GM21723 (cell line): Measurements from ENCODE around the gene TMEFF2.

ENCODE experiments used
- ATAC-seq: cut with Tn5 transposase; IDR thresholded peaks from one replicate; pipeline ENCODE4 v1.9.1; 2021; ENCODE audit warnings: mild to moderate bottlenecking, moderate library complexity; ENCODE audit not compliant: unreplicated experiment

TMEFF2 gene

DNA sequence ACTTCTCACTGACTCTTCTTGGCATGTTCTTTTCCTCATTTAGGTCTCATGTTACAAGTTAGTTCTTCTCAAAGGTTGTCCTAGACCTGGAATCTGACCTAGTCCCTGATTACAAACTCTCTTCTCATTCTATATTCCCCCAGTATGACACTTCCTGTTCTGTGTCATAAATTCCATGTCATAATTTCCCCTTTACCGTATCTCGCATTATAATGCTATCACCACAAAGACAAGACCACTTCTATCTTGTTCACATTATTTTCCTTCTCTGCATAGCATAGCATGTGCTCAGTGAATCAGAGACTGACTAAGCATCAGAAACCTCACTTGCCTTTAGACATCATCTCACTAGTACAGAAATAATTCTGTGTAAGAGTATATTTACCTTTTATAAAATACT is 284.2 kb downstream of the TMEFF2 start:
- ATAC-seq, result no peak

DNA sequence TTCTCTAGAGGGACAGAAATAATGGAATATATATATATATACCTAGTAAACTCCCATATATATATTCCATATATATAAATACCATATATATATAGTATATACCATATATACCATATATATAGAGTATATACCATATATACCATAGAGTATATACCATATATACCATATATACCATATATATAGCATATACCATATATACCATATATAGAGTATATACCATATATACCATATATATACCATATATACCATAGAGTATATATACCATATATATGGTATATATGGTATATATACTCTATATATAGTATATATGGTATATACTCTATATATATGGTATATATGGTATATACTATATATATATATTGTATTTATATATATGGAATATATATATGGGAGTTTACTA is 285.9 kb downstream of the TMEFF2 start:
- no peak for ATAC-seq

DNA sequence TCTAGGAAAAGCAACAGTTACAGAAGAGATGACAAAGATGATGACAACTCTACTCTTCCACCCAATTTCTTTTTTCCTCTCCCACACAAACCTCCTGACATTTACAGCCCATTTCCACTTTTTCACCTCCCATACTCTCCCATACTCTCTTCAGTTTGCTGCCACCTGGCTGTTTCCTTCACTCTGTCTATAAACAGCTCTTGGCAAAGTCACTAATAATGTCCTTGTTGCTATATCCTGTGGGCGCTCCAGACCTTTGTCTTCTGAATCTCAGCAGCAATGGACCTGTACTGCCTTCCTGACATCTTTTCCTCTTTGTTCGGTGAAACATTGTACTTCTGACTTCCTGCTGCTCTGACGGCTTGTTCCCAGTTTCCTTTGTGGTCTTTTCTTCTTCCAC is 287.2 kb downstream of the TMEFF2 start:
- no peak for ATAC-seq

DNA sequence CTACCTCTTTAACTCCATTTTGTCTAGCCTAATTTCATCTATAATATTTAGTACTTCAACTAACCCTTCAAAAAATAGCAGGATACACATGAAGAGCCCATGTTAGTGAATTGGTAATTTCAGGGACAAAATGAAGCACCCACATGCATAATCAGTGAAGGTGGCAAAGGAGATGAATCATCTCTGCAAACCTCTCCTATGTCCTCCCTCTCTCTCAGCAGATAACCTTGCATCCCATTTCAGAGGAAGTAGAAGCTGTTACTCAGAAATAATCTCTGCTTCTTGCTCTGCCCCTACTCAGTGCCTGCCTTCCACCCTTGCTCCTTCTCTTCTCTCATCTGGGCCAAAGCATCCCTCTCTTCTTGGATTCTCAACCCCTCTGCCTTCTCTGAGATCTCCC is 287.6 kb downstream of the TMEFF2 start:
- no peak for ATAC-seq

DNA sequence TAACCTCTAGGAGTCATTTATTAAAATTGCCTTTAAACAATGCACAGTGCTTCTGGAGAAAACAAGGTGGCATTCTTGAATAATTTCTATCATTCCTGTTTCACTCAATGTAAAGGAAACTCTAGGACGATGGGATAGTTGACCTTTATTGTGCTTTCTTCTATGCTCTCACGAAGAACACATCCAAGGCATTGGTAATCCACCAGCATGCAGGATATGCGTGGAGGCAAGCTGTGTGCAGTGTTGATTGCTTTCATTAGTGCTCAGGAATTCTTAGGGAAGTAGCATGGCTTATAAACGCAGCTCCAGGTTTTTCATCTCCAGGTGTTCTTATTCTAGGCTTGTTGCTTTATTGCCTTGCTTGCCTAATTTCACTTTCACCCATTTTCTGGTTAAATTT is 289.4 kb downstream of the TMEFF2 start:
- ATAC-seq, result no peak

DNA sequence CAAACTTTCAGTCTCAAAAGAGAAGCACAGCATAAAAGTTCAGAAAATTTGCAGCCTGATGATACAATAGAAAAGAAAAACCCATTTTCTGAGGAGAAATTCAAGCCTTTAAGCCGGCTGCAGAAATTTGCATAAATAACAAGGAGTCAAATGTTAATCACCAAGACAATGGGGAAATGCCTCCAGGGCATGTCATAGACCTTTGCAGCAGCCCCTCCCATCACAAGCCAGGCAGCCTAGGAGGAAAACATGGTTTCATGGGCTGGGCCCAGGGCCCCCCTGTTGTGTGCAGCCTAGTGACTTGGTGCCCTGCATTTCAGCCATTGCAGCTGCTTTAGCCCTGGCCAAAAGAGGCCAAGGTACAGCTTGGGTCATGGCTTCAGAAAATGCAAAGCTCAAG is 293.7 kb downstream of the TMEFF2 start:
- no peak for ATAC-seq

DNA sequence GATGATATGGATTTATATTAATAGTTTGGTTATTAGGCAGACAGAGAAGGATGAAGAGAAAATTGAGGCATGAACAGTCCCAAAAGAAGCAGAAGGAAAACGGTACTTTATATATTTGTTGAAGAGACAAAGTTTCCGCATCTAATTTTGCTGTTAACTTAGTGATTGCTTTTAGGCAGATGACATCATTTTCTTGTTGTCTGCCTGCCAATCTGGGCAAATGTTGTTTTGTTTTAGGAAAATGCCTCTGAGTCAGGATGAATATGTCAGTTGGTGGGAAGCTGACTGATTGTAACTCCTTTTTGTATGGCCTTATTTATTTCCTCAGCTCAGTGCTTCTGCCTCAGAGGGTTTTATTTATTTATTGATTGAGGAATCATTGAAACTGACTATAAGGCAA is 295.3 kb downstream of the TMEFF2 start:
- ATAC-seq, result no peak
